ENCODE measurements around the gene PNCK. TPM values are rescaled to one million over a fixed set of nuclear protein-coding genes. Genes with fewer than 3 reads are reported as not detected.
"Not testable (repeated sequence)": the region's sequence is repeated elsewhere in the genome, so short reads cannot be mapped to it uniquely, and the experiment has no call there.

The PNCK gene
- polyA plus RNA-seq, 3 donors, result not detected

GRCh38 chrX:153685156-153685536 lies 11.5 kb upstream of the PNCK start:
- H3K4me3 Mint-ChIP-seq, result no peak overlapping the region
- H3K27ac Mint-ChIP-seq, result no peak overlapping the region
- no peak overlapping the region for H3K27ac ChIP-seq (ENCODE audit: low read depth in 1 of 2, low read length in 2 of 2)
- H3K36me3 Mint-ChIP-seq, result peaks cover 2 to 3% of the 10 kb centered on the region in 2 donors
- no peak for DNase-seq
- H4K20me1 ChIP-seq (ENCODE audit: insufficient read depth, low read length), result no peaks in the 10 kb centered on the region
- WGBS (ENCODE audit: insufficient coverage), result 62% methylated on average over 11 of the region's 21 CpGs
- H3K4me1 ChIP-seq (ENCODE audit: control insufficient read depth in 1 of 2, insufficient read depth in 2 of 2, low read length in 2 of 2), result no peaks in the 10 kb centered on the region
- H3K9me3 ChIP-seq (replicated peaks in 1 of 2; ENCODE audit: control insufficient read depth in 1 of 2, insufficient read depth in 1 of 2, low read length in 2 of 2), result peaks cover 3 to 10% of the 10 kb centered on the region in 2 donors
- TF ChIP-seq, protein P1, sequence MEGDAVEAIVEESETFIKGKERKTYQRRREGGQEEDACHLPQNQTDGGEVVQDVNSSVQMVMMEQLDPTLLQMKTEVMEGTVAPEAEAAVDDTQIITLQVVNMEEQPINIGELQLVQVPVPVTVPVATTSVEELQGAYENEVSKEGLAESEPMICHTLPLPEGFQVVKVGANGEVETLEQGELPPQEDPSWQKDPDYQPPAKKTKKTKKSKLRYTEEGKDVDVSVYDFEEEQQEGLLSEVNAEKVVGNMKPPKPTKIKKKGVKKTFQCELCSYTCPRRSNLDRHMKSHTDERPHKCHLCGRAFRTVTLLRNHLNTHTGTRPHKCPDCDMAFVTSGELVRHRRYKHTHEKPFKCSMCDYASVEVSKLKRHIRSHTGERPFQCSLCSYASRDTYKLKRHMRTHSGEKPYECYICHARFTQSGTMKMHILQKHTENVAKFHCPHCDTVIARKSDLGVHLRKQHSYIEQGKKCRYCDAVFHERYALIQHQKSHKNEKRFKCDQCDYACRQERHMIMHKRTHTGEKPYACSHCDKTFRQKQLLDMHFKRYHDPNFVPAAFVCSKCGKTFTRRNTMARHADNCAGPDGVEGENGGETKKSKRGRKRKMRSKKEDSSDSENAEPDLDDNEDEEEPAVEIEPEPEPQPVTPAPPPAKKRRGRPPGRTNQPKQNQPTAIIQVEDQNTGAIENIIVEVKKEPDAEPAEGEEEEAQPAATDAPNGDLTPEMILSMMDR (IDR thresholded peaks at IDR 0.05), result no peak
- H3K4me2 ChIP-seq (replicated peaks; ENCODE audit: extremely low read depth, low read length, poor library complexity, severe bottlenecking), result no peak overlapping the region
- no peak overlapping the region for H3K9ac ChIP-seq (ENCODE audit: insufficient read depth, low read length, poor library complexity, severe bottlenecking)
- intact Hi-C loops (cut with micrococcal nuclease), result no loop called here
- H3K27me3 Mint-ChIP-seq (ENCODE audit: low read depth in 3 of 3), result peaks cover 27 to 62% (median 44%) of the 10 kb centered on the region in 3 donors
- peaks cover 0 to 19% (median 9%) of the 10 kb centered on the region in 7 donors for H3K9me3 Mint-ChIP-seq
- H3K4me1 Mint-ChIP-seq, result peaks cover 12% of the 10 kb centered on the region
- H3K79me2 ChIP-seq (ENCODE audit: insufficient read depth, low read length), result no peaks in the 10 kb centered on the region
- peaks cover 4 to 45% of the 10 kb centered on the region in 2 donors for H3K27me3 ChIP-seq (ENCODE audit: control insufficient read depth in 2 of 2, insufficient read depth in 2 of 2, low read length in 2 of 2)
- no peak overlapping the region for H3K4me3 ChIP-seq (replicated peaks in 1 of 3; ENCODE audit: low read depth in 2 of 3, low read length in 3 of 3)
- no peaks in the 10 kb centered on the region for H3K36me3 ChIP-seq (replicated peaks in 1 of 2; ENCODE audit: control insufficient read depth in 1 of 2, insufficient read depth in 2 of 2, low read length in 2 of 2)
- no peak overlapping the region for H2AFZ ChIP-seq (ENCODE audit: insufficient read depth, low read depth, low read length, poor library complexity, severe bottlenecking)

DNA sequence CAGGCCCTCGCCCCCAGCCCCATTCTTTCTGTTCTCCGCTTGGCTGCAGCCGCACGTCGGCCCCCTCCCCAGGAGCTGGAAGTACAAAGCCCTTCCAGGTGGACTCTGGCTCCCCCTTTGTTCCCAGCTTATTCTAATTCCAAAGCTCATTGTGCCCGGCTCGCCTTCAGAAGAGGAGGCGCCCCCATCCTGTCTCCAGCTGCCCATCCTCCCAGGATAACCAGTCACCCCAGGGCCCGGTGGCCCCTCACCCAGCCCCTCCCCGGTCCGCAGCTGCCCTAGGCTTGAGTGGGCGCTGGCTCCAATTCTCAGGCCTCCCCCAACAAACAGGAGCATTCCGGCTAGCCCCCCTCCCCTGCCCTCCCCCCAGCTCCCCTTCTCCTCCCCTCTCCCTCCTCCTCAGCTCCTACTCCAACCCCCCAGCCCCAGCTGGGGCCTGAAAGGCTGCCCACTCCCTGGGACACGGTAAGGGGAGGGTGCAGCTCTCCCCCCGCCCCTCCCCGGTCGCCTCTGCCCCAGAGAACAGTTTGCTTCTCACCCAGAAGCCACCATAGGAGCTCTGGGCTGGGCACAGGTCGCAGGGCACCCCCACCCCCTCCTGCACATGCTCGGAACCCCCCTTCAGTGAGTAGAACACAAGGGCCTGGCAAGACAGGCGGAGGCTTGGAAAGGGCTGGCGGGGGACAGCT lies 11.0 kb upstream of the PNCK start:
- H3K27me3 ChIP-seq (ENCODE audit: control insufficient read depth in 2 of 2, insufficient read depth in 2 of 2, low read length in 2 of 2), result peaks cover 4 to 40% of the 10 kb centered on the region in 2 donors

DNA sequence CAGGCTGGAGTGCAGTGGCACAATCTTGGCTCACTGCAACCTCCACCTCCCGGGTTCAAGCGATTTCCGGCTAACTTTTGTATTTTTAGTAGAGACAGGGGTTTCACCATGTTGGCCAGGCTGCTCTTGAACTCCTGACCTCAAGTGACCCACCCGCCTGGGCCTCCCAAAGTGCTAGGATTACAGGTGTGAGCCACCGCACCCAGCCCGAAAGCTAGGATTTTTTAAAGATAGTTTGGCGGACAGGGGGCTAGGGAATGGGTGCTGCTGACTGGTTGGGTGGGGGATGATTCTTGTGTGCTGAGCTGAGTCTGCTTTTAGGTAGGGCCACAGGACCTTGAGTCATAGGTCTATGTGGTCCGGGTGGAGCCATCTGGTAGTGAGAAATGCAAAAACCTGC lies 9.9 kb upstream of the PNCK start:
- WGBS (ENCODE audit: insufficient coverage), result 100% methylated on average over 1 of the region's 8 CpGs
- H3K9me3 ChIP-seq (replicated peaks in 1 of 2; ENCODE audit: control insufficient read depth in 1 of 2, insufficient read depth in 1 of 2, low read length in 2 of 2), result peaks cover 3 to 10% of the 10 kb centered on the region in 2 donors
- H3K4me1 ChIP-seq (ENCODE audit: control insufficient read depth in 1 of 2, insufficient read depth in 2 of 2, low read length in 2 of 2); H2AFZ ChIP-seq (ENCODE audit: insufficient read depth, low read depth, low read length, poor library complexity, severe bottlenecking); DNase-seq; H3K9ac ChIP-seq (ENCODE audit: insufficient read depth, low read length, poor library complexity, severe bottlenecking); H3K27ac ChIP-seq (ENCODE audit: low read depth in 1 of 2, low read length in 2 of 2); H3K36me3 Mint-ChIP-seq; H3K4me3 ChIP-seq (replicated peaks in 1 of 3; ENCODE audit: low read depth in 2 of 3, low read length in 3 of 3); H3K36me3 ChIP-seq (replicated peaks in 1 of 2; ENCODE audit: control insufficient read depth in 1 of 2, insufficient read depth in 2 of 2, low read length in 2 of 2); H3K27ac Mint-ChIP-seq; H4K20me1 ChIP-seq (ENCODE audit: insufficient read depth, low read length); H3K79me2 ChIP-seq (ENCODE audit: insufficient read depth, low read length); H3K4me2 ChIP-seq (replicated peaks; ENCODE audit: extremely low read depth, low read length, poor library complexity, severe bottlenecking); intact Hi-C loops (cut with micrococcal nuclease): not testable (repeated sequence)
- Mint-ChIP-seq H3K4me3 (peak overlapping the region in 1 of 2 donors; percentile 59), H3K9me3 (peaks cover 0 to 19% (median 9%) of the 10 kb centered on the region in 7 donors), H3K27me3 (ENCODE audit: low read depth in 3 of 3) (peaks cover 24 to 60% (median 46%) of the 10 kb centered on the region in 3 donors), H3K4me1 (peaks cover 12% of the 10 kb centered on the region)
- H3K27me3 ChIP-seq (ENCODE audit: control insufficient read depth in 2 of 2, insufficient read depth in 2 of 2, low read length in 2 of 2), result peaks cover 5 to 36% of the 10 kb centered on the region in 2 donors

More for the DNA sequence above, 11.0 kb upstream of the PNCK start:
- no peak overlapping the region for H3K4me3 ChIP-seq (replicated peaks in 1 of 3; ENCODE audit: low read depth in 2 of 3, low read length in 3 of 3)
- H4K20me1 ChIP-seq (ENCODE audit: insufficient read depth, low read length), result no peaks in the 10 kb centered on the region
- WGBS (ENCODE audit: insufficient coverage), result 83% methylated on average over 2 of the region's 21 CpGs
- H3K27ac Mint-ChIP-seq, result no peak overlapping the region
- H3K9me3 ChIP-seq (replicated peaks in 1 of 2; ENCODE audit: control insufficient read depth in 1 of 2, insufficient read depth in 1 of 2, low read length in 2 of 2), result peaks cover 3 to 10% of the 10 kb centered on the region in 2 donors
- H3K4me1 ChIP-seq (ENCODE audit: control insufficient read depth in 1 of 2, insufficient read depth in 2 of 2, low read length in 2 of 2), result no peaks in the 10 kb centered on the region
- H3K36me3 Mint-ChIP-seq, result peaks cover 2 to 3% of the 10 kb centered on the region in 2 donors
- no peak overlapping the region for H3K27ac ChIP-seq (ENCODE audit: low read depth in 1 of 2, low read length in 2 of 2)
- no peaks in the 10 kb centered on the region for H3K79me2 ChIP-seq (ENCODE audit: insufficient read depth, low read length)
- no peak overlapping the region for H2AFZ ChIP-seq (ENCODE audit: insufficient read depth, low read depth, low read length, poor library complexity, severe bottlenecking)
- no peaks in the 10 kb centered on the region for H3K36me3 ChIP-seq (replicated peaks in 1 of 2; ENCODE audit: control insufficient read depth in 1 of 2, insufficient read depth in 2 of 2, low read length in 2 of 2)
- H3K9me3 Mint-ChIP-seq, result peaks cover 0 to 19% (median 9%) of the 10 kb centered on the region in 7 donors
- no peak overlapping the region for H3K4me3 Mint-ChIP-seq
- H3K9ac ChIP-seq (ENCODE audit: insufficient read depth, low read length, poor library complexity, severe bottlenecking), result no peak overlapping the region
- intact Hi-C loops (cut with micrococcal nuclease), result no loop called here
- no peak for DNase-seq
- no peak overlapping the region for H3K4me2 ChIP-seq (replicated peaks; ENCODE audit: extremely low read depth, low read length, poor library complexity, severe bottlenecking)
- peaks cover 27 to 63% (median 44%) of the 10 kb centered on the region in 3 donors for H3K27me3 Mint-ChIP-seq (ENCODE audit: low read depth in 3 of 3)
- TF ChIP-seq, protein P1 (IDR thresholded peaks at IDR 0.05), result no peak
- peaks cover 12% of the 10 kb centered on the region for H3K4me1 Mint-ChIP-seq
